K562 (cell line): Measurements from ENCODE around the gene VASH2. TPM values are rescaled to one million over a fixed set of nuclear protein-coding genes. Genes with fewer than 3 reads are reported as not detected.

Experiments
- ATAC-seq: fragments of 200-7000 bp; cut with Tn5 transposase; 3 replicates; pipeline ENCODE4 v1.9.1; 2020; ENCODE audit warnings: moderate library complexity
- BruUV-seq: library from RNA; stranded (reverse); fragments of 400-500 nt; replicated peaks from 2 replicates; lab custom pipeline; 2021; lab: Mats Ljungman, UMichigan
- CTCF ChIA-PET: fragments of 300-600 bp; formaldehyde crosslinking; extraction: SDS; loops from one replicate; lab custom pipeline; 2021; ENCODE audit warnings: low intra/inter-chr PET ratio; lab: Yijun Ruan, JAX
- POLR2A ChIA-PET: fragments of 300-600, 350-650 bp; sonication (Branson Sonifier 250); formaldehyde crosslinking; extraction: SDS; loops from one replicate; lab custom pipeline; 2021; ENCODE audit warnings: antibody characterized with exemption, inconsistent platforms; lab: Yijun Ruan, JAX
- DNase-seq, 4 experiments: peaks; one replicate each; pipeline versions ENCODE4 v3.0.0 to v3.0.0-alpha.2; 2011 to 2018; ENCODE audit warnings: low spot score in 3 of 4, mixed read lengths in 3 of 4; ENCODE audit errors: extremely low read depth in 1 of 4
- FAIRE-seq: peaks from 2 replicates; lab custom pipeline; 2011; peaks lifted over from hg19 to GRCh38; lab: Jason Lieb, UNC
- H2AFZ ChIP-seq: 2 replicates; pipeline ENCODE4 v1.6.0; 2011; ENCODE audit warnings: low read depth, low read length, control low read depth, inconsistent platforms
- H3K27ac ChIP-seq: fragments of 200-600 bp; 3 replicates; pipeline ENCODE4 v1.8.0; 2011; ENCODE audit warnings: low read depth, mild to moderate bottlenecking, control low read depth, inconsistent platforms, low read length, moderate library complexity, mixed read lengths; ENCODE audit errors: extremely low read depth
- H3K27me3 ChIP-seq, 2 experiments: fragments of 300-600 bp in 1 of 2; 2 replicates in 1 of 2; 3 replicates in 1 of 2; pipeline versions ENCODE4 v1.6.0 to v1.8.0; 2011; ENCODE audit warnings: inconsistent platforms in 2 of 2, low read length in 2 of 2, mild to moderate bottlenecking in 1 of 2, mixed read lengths in 1 of 2, moderate library complexity in 1 of 2; ENCODE audit not compliant: control insufficient read depth in 2 of 2, insufficient read depth in 2 of 2
- H3K36me3 ChIP-seq: fragments of 300-600 bp; 3 replicates; pipeline ENCODE4 v1.8.0; 2011; ENCODE audit warnings: mild to moderate bottlenecking, low read length, inconsistent platforms; ENCODE audit not compliant: control insufficient read depth, insufficient read depth
- H3K4me1 ChIP-seq, 2 experiments: fragments of 200-600 bp in 1 of 2; replicated peaks in 1 of 2; 2 replicates in 1 of 2; 3 replicates in 1 of 2; pipeline versions ENCODE4 v1.5.1 to v1.8.0; 2011; ENCODE audit warnings: inconsistent platforms in 2 of 2, low read length in 2 of 2, mild to moderate bottlenecking in 1 of 2, mixed read lengths in 1 of 2, moderate library complexity in 1 of 2; ENCODE audit not compliant: control insufficient read depth in 2 of 2, insufficient read depth in 2 of 2
- H3K4me2 ChIP-seq: 2 replicates; pipeline ENCODE4 v1.6.1; 2011; ENCODE audit warnings: low read length, control low read depth, inconsistent platforms, mixed read lengths; ENCODE audit not compliant: insufficient read depth
- H3K4me3 ChIP-seq: fragments of 200-600 bp; sonication (generic), shearing (Covaris generic); 2 replicates; pipeline ENCODE4 v1.5.1; 2016; ENCODE audit warnings: control low read depth, inconsistent platforms
- H3K79me2 ChIP-seq: fragments of 200-600 bp; 3 replicates; pipeline ENCODE4 v1.8.0; 2011; ENCODE audit warnings: low read length, inconsistent platforms; ENCODE audit not compliant: control insufficient read depth, insufficient read depth
- H3K9ac ChIP-seq, 2 experiments: 2 replicates each; pipeline versions ENCODE4 v1.6.0 to v1.6.1; 2011; ENCODE audit warnings: low read depth in 2 of 2, low read length in 2 of 2, control low read depth in 1 of 2, inconsistent platforms in 1 of 2, mild to moderate bottlenecking in 1 of 2, mixed read lengths in 1 of 2; ENCODE audit not compliant: insufficient read depth in 1 of 2
- H3K9me1 ChIP-seq: one replicate; pipeline ENCODE4 v1.6.0; 2011; ENCODE audit warnings: inconsistent platforms, mild to moderate bottlenecking, low read length, moderate library complexity; ENCODE audit not compliant: control insufficient read depth, insufficient read depth
- H3K9me3 ChIP-seq: replicated peaks from 2 replicates; pipeline ENCODE4 v1.5.1; 2011; ENCODE audit warnings: low read depth, low read length, inconsistent platforms; ENCODE audit not compliant: control insufficient read depth, insufficient read depth
- H4K20me1 ChIP-seq: replicated peaks from 2 replicates; pipeline ENCODE4 v1.6.1; 2011; ENCODE audit warnings: low read length, inconsistent platforms, mixed read lengths; ENCODE audit not compliant: control insufficient read depth, insufficient read depth
- BCL6 ChIP-seq: fragments of 250-450 bp; sonication (Bioruptor Pico); IDR thresholded peaks from 2 replicates; pipeline ENCODE4 v1.4.0; 2020
- CEBPB ChIP-seq: fragments of 450-650 bp; IDR thresholded peaks from 2 replicates; pipeline ENCODE4 v1.6.1; 2016; ENCODE audit warnings: missing genetic modification characterization, missing compliant biosample characterization
- CHCHD3 ChIP-seq: fragments of 250-450 bp; sonication (Bioruptor Pico); IDR thresholded peaks from 2 replicates; pipeline ENCODE4 v2.1.2; 2022; ENCODE audit warnings: mild to moderate bottlenecking
- EGR1 ChIP-seq: fragments of 450-650 bp; conservative IDR thresholded peaks from 2 replicates; pipeline ENCODE4 v1.6.1; 2017; ENCODE audit warnings: mild to moderate bottlenecking
- MAZ ChIP-seq, 2 experiments: fragments of 450-650 bp in 1 of 2; sonication (generic) in 1 of 2; formaldehyde crosslinking; IDR thresholded peaks in 1 of 2; conservative IDR thresholded peaks in 1 of 2; 2 replicates each; pipeline versions ENCODE4 v1.4.0 to v1.5.0; 2020; ENCODE audit warnings: mild to moderate bottlenecking in 1 of 2, missing genetic modification reagents in 1 of 2
- MTA2 ChIP-seq: fragments of 450-650 bp; IDR thresholded peaks from 2 replicates; pipeline ENCODE4 v1.6.1; 2016; ENCODE audit warnings: low read depth
- NCOA6 ChIP-seq: fragments of 450-650 bp; IDR thresholded peaks from 2 replicates; pipeline ENCODE4 v1.6.1; 2017; ENCODE audit warnings: mild to moderate bottlenecking
- RAD51 ChIP-seq: fragments of 450-650 bp; IDR thresholded peaks from 2 replicates; pipeline ENCODE4 v1.7.1; 2016; ENCODE audit warnings: low read depth, mild to moderate bottlenecking, borderline replicate concordance
- RBM25 ChIP-seq: fragments of 200-400 bp; formaldehyde crosslinking; IDR thresholded peaks from 2 replicates; pipeline ENCODE4 v1.6.1; 2018; ENCODE audit warnings: low read length, low read depth, moderate library complexity; ENCODE audit not compliant: severe bottlenecking
- RCOR1 ChIP-seq, 2 experiments: IDR thresholded peaks; 2 replicates each; pipeline ENCODE4 v1.6.1; 2012; ENCODE audit warnings: low read depth in 2 of 2, low read length in 2 of 2, borderline replicate concordance in 1 of 2, improper control_type of control experiment in 1 of 2
- RFX5 ChIP-seq: IDR thresholded peaks from 2 replicates; pipeline ENCODE4 v1.6.1; 2011; ENCODE audit warnings: low read depth, mild to moderate bottlenecking, improper control_type of control experiment, low read length
- RNF2 ChIP-seq: sonication (generic); IDR thresholded peaks from 2 replicates; pipeline ENCODE4 v1.6.1; 2016
- SIN3B ChIP-seq: fragments of 450-650 bp; IDR thresholded peaks from 2 replicates; pipeline ENCODE4 v1.6.1; 2017; ENCODE audit warnings: low read depth, mild to moderate bottlenecking, moderate library complexity
- SLC30A9 ChIP-seq: fragments of 250-450 bp; sonication (Bioruptor Pico); IDR thresholded peaks from 2 replicates; pipeline ENCODE4 v1.8.0; 2022; ENCODE audit warnings: mild to moderate bottlenecking, moderate library complexity
- XRCC4 ChIP-seq: IDR thresholded peaks from one replicate; pipeline ENCODE4 v1.6.1; 2011; ENCODE audit not compliant: insufficient read depth, insufficient read length; ENCODE audit errors: extremely low read depth
- ZBTB26 ChIP-seq: fragments of 450-650 bp; formaldehyde crosslinking; IDR thresholded peaks from 2 replicates; pipeline ENCODE4 v1.4.0; 2022; ENCODE audit warnings: missing genetic modification characterization
- ZNF57 ChIP-seq: fragments of 450-650 bp; formaldehyde crosslinking; IDR thresholded peaks from 2 replicates; pipeline ENCODE4 v1.4.0; 2020; ENCODE audit warnings: mild to moderate bottlenecking, moderate library complexity
- ZNF780A ChIP-seq: fragments of 250-450 bp; sonication (Bioruptor Pico); IDR thresholded peaks from 2 replicates; pipeline ENCODE4 v1.5.0; 2021; ENCODE audit warnings: mild to moderate bottlenecking
- ZZZ3 ChIP-seq: fragments of 450-650 bp; IDR thresholded peaks from 2 replicates; pipeline ENCODE4 v1.6.1; 2016; ENCODE audit warnings: antibody characterized with exemption, mild to moderate bottlenecking, moderate library complexity
- WGBS: fragments of 100-300 bp; shearing (Covaris generic); methylation state at CpG from one replicate; pipeline ENCODE4 v1.1.6; 2016; ENCODE audit warnings: low coverage, mixed read lengths; ENCODE audit not compliant: insufficient coverage; ENCODE audit errors: missing lambda C conversion rate; 5-methylcytosine and 5-hydroxymethylcytosine counted together
- in situ Hi-C: fragments of 300-500 bp; cut with MboI; formaldehyde crosslinking; loops from 4 replicates; pipeline ENCODE4 v1.15.0; 2018; ENCODE audit warnings: inconsistent platforms, mixed read lengths
- intact Hi-C: fragments of 100-400 bp; cut with micrococcal nuclease; formaldehyde crosslinking; loops from 2 replicates; pipeline ENCODE4 v1.14.2; 2022
- polyA plus RNA-seq, 8 experiments: library from polyadenylated mRNA; depleted of rRNA in 4 of 8; stranded (reverse) in 5 of 8; unstranded in 3 of 8; fragments of >200 nt; fragmentation: Nextera tagmentation in 2 of 8; fragmentation: Illumina TruSeq in 1 of 8; extraction: Ambion mirVana in 2 of 8; extraction: Trizol in 1 of 8; gene quantifications; 2 replicates each; pipeline versions ENCODE4 v1.2.1 to v1.2.3, GENCODE V29; 2011 to 2014; ENCODE audit warnings: inconsistent platforms in 1 of 8, missing spikeins in 1 of 8
- total RNA-seq, 7 experiments: library from RNA; depleted of rRNA in 6 of 7; stranded (reverse); fragments of >200 nt in 6 of 7; fragmentation: Illumina TruSeq in 2 of 7; extraction: Trizol in 2 of 7; gene quantifications; 2 replicates each; pipeline versions ENCODE4 v1.2.1 to v1.2.3, GENCODE V29; 2011 to 2021; ENCODE audit warnings: low replicate concordance in 1 of 7
- TF ChIP-seq, protein P1 (sequence below): sonication (generic); formaldehyde crosslinking; IDR thresholded peaks from 2 replicates; pipeline ENCODE4 v1.4.0; 2020; ENCODE audit warnings: mild to moderate bottlenecking, missing genetic modification reagents
- TF ChIP-seq, protein P2 (sequence below): fragments of 200-800 bp; sonication (Bioruptor generic); IDR thresholded peaks from 2 replicates; pipeline ENCODE4 v1.6.1; 2017; ENCODE audit warnings: missing genetic modification characterization, missing compliant biosample characterization

Gene VASH2
- total and polyA plus RNA-seq, 9 of the 15 experiments (the other 6 are each of a cell fraction or from before 2014, with no cell fraction given): 0.04 to 0.40 (median 0.10) TPM; not detected in 1

GRCh38 chr1:212952641-212952976 is 2.3 kb downstream of the VASH2 start (continued):
- TF ChIP-seq ZNF780A (CRISPR knock-in tag) (no peak), CHCHD3 (CRISPR knock-in tag) (no peak), SLC30A9 (CRISPR knock-in tag) (no peak), XRCC4 (no peak), ZZZ3 (no peak), EGR1 (no peak), RFX5 (no peak), ZBTB26 (CRISPR knock-in tag) (no peak)

- no peak overlapping the region for H3K27ac ChIP-seq
- H3K36me3 ChIP-seq: no peaks in the 10 kb centered on the region
- H3K9me1 ChIP-seq: no peaks in the 10 kb centered on the region
- ChIA-PET CTCF (no interaction called here), POLR2A (no interaction called here)
- DNase-seq (no peak), FAIRE-seq (no peak), ATAC-seq (no peak)
- intact Hi-C loops: no loop called here
- H3K79me2 ChIP-seq: no peaks in the 10 kb centered on the region
- in situ Hi-C loops: no loop called here
- WGBS: 2% methylated on average over 3 of the region's 3 CpGs
- no peak overlapping the region for H3K9ac ChIP-seq
- H3K4me2 ChIP-seq: no peak overlapping the region
- H3K4me1 ChIP-seq: peaks cover 0 to 16% of the 10 kb centered on the region in 2 experiments; a peak in 2 of 5 replicates
- no peak overlapping the region for H2AFZ ChIP-seq
- no peaks in the 10 kb centered on the region for H4K20me1 ChIP-seq
- H3K9me3 ChIP-seq: no peaks in the 10 kb centered on the region
- BruUV-seq: no TSS peak
- no peak overlapping the region for H3K4me3 ChIP-seq
- H3K27me3 ChIP-seq: peaks cover 72 to 91% of the 10 kb centered on the region in 2 experiments
- TF ChIP-seq SIN3B (no peak), BCL6 (CRISPR knock-in tag) (no peak), RCOR1 (IDR thresholded peaks at IDR 0.05; ENCODE audit: borderline replicate concordance in 1 of 2, low read depth in 2 of 2, low read length in 2 of 2) (peak in 1 of 2 experiments; percentile 33; a peak in 1 of 4 replicates), NCOA6 (no peak), MAZ (CRISPR knock-in tag; conservative IDR thresholded peaks at IDR 0.05 in 1 of 2, IDR thresholded peaks at IDR 0.05 in 1 of 2) (no peak), CEBPB (tag) (no peak), RAD51 (no peak), RBM25 (peak; percentile 38), MTA2 (no peak), ZNF57 (CRISPR knock-in tag) (no peak), RNF2 (no peak)
- TF ChIP-seq, protein P1, sequence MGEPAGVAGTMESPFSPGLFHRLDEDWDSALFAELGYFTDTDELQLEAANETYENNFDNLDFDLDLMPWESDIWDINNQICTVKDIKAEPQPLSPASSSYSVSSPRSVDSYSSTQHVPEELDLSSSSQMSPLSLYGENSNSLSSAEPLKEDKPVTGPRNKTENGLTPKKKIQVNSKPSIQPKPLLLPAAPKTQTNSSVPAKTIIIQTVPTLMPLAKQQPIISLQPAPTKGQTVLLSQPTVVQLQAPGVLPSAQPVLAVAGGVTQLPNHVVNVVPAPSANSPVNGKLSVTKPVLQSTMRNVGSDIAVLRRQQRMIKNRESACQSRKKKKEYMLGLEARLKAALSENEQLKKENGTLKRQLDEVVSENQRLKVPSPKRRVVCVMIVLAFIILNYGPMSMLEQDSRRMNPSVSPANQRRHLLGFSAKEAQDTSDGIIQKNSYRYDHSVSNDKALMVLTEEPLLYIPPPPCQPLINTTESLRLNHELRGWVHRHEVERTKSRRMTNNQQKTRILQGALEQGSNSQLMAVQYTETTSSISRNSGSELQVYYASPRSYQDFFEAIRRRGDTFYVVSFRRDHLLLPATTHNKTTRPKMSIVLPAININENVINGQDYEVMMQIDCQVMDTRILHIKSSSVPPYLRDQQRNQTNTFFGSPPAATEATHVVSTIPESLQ (CRISPR knock-in tag): no peak
- TF ChIP-seq, protein P2, sequence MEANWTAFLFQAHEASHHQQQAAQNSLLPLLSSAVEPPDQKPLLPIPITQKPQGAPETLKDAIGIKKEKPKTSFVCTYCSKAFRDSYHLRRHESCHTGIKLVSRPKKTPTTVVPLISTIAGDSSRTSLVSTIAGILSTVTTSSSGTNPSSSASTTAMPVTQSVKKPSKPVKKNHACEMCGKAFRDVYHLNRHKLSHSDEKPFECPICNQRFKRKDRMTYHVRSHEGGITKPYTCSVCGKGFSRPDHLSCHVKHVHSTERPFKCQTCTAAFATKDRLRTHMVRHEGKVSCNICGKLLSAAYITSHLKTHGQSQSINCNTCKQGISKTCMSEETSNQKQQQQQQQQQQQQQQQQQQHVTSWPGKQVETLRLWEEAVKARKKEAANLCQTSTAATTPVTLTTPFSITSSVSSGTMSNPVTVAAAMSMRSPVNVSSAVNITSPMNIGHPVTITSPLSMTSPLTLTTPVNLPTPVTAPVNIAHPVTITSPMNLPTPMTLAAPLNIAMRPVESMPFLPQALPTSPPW (CRISPR knock-in tag): no peak
Observed at GRCh38 chr1:212953321-212953720, 3.0 kb downstream of the VASH2 start.
